Measurements from ENCODE around the gene PTPRE.
A peak's percentile ranks its signal among the peaks of the same experiment; 100 is the strongest.

PTPRE gene

DNA sequence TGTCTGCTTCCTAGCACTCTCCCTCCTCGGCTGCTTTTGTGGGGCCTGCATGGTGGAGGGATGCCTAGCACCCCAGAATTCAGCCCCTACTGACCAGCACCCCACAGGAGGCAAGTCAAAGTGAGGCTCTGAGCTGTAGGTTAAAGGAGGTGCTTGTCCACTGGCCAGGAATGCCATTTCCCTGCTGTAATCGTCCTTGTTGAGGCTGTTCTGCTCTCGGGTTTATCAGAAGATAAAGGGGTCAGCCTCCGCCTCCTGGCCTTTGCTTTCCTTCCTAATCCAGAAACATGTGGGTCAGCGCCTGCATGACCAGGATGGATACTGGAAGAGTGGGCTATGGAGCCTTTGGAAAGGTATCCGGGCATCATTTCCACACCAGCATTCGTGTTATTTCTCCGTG lies 120.4 kb downstream of the PTPRE start:
- no peak for DNase-seq (ENCODE audit: low spot score)

DNA sequence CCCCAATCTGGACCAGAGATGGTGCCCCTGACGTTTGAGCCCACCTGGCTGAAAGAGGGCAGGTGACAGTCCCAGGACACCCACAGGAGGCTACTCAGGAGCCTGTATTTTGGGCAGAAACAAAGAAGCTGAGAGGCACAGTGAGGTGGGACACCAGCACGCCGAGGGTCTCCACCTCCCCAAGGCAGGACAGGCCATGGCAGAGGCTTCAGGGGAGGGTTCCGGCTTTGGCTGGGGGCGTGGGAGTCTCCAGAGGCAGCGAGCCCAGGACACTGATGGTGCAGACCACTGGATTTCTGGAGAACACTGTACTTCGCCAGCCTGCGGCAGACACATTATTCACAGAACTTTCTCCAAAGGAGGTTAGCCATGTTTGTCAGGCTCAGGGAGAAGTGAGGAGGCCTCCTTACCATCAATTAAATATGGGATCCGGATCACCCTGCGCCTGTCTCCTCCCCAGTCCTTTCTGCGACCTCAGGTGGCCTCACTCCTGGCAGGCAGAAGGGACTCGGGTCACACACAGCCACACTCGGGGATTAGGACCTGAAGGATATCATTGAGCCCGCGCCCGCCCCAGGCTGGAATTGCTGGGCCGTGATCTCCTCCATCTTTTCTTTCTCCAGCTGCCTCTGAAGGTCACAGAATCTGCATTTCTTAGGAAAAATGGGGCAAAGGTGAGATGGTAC lies 121.1 kb downstream of the PTPRE start:
- no peak for DNase-seq (ENCODE audit: low spot score)

DNA sequence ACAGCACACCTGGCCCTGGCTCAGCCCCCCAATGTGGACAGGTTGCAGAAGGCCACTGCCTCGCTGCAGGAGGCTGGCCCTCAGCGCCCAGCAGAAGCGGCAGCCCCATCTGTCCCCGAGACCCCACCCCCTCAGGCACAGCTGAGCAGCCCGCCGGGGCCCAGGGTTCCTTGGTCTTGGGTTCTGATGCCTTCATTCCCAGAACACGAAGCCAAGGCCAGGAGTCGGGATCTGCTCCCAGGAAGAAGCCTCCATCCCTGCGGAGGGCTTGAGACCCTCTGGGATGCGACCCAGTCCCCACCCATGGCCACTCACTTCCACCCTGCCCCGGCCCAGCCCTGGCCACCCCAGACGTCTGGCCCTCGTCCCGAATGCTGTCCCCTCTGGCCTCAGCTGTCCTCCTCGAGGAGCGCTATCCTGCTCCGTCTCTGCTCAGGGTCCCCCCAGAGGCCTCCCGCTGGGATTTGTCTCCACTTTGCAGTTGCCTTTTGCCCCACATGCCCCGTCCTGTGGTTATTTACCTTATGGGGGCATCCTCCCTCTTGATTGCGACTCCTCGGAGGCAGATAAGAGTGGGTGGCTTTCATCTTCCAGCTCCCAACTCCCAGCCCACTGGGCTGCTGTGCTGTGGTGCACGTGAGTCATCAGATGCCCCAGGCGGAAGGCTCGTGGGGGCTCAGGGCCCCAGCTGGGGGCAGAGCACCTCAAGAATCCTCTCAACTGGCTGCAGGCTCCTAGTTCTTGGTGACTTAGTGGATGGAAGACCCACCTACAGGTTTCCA lies 121.8 kb downstream of the PTPRE start:
- DNase-seq (ENCODE audit: low spot score) = no peak

DNA sequence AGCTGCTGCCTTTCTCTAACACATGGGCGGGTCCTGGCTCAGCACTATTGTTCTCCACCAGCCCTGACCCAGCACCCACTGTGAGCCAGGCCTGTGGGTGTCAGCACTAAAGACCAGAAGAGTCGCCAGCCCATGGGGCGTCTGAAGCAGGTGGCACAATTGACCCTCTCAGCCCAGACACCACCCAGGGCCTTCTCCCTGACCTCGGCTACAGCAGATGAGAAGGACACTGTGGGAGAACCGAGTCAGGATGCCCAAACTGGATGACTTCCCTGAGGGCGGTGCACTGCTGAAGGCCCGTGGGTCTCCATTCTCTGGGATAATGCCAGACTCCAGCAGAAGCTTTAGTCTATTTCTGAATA lies 122.4 kb downstream of the PTPRE start:
- DNase-seq (ENCODE audit: low spot score) = no peak

DNA sequence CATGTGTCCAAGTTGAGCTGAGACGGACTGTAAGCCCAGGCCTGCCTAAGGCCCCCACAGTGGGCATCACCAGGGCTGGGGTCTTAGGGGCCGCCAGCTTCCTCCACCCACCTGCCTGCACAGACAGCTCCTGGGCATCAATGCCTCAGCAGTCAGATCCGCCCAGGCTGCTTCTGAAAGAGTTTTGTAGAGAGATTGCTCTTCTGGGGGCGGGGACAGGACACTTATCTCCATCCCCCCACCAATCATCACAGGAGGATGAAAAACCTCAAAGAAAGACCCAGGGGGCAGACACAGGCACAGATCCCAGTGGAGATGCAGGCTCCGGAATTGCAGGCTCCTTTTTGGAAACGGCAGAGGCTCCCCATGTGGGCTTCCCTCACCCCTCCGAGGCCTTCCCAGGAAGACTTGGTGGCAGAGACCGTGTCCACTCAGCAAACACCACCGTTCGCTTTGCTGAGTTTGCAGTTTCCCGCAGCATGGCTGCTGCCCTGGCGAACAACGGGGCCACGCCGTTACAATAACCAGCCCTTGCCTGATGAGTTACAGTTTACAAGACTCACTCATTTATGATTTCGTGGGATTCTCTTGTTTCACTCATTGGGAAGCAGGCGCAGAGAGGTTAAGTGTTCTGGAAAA lies 122.9 kb downstream of the PTPRE start:
- DNase-seq (ENCODE audit: low spot score) = no peak

DNA sequence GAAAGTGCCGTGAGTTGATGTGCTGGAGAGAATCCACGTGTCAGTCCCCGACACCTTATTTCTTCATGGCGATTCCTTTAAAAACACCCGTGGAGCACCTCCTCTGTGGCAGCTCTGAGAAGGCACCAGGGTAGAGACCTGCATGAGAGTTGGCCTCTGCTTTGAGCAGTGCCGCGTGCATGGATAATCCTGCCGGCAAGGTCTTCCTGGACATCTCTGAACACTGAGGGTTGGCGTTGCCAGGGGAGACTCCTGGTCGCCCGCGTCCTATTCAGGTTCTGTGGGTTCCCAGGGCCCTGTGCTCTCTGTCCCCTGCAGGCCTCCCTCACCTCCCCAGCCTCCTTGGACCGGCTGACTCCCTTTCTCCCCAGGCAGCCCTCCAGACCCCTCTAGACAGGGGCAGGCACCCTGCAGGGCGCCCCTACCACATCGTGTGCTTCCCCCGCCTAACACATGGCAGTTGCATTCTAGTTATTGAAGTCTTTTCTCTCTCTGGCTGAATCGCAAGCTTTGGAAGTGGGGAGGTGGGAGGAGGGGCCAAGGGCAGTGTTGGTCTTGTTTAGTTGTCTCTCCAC lies 123.7 kb downstream of the PTPRE start:
- DNase-seq (ENCODE audit: low spot score) = no peak

DNA sequence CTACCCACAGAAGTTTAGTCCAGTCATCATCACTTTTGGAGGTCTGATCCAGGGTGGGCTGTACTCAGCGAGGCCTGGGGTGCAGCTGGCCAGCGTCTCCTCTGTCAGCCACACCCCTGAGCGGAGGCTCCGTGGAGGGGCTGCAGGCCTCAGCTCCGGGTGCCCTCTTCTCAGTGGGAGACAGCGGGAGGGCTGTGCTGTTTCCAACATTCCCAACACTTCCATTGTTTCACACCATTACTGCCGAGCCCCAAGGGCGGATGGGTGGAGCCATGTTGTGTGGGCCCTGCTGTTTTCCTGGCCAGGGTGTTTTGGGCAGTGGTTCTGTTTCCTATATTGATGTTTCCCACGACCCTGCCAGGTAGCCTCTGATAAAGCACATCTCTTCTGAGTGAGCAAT lies 124.3 kb downstream of the PTPRE start:
- DNase-seq (ENCODE audit: low spot score) = no peak

DNA sequence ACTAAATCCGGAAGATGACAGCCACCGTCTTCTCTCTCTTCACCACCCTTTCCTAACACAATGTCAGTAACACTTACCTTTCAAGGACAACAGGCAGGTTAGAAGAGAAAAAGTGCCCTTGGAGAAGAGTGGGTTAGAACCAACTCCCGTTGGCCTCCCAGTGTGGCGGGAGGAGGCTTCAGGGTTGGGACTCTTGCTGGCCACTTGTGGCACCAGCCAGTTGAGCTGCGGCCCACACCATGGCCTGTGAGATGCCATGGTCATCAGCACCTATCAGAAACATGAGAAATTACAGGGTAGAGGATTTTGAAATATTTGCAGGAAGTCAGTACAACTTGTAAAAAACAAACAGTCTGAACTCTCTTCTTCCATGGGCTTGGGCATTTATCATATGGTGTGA lies 125.6 kb downstream of the PTPRE start:
- no peak for DNase-seq (ENCODE audit: low spot score)

DNA sequence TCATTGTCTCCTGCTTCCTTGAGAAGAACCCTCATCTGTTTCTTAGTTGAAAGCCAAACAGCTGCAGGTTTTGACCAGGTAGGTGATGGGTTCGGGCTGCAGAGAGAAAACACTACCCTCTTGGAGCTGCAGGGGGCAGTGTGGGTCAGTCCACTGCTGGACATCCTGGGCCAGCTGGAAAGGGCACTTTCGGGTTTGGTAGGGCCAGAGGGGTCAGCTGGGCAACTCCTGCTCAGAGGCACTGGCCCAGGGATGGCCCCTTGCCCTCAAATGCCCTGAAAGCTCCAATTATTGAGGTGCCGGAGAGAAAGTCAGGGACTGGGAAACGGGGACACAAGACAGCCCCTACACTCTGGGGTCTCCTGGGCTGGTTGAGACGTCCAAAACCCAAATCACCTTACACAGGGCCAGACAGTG lies 128.7 kb downstream of the PTPRE start:
- DNase-seq (ENCODE audit: low spot score) = peak; percentile 27

DNA sequence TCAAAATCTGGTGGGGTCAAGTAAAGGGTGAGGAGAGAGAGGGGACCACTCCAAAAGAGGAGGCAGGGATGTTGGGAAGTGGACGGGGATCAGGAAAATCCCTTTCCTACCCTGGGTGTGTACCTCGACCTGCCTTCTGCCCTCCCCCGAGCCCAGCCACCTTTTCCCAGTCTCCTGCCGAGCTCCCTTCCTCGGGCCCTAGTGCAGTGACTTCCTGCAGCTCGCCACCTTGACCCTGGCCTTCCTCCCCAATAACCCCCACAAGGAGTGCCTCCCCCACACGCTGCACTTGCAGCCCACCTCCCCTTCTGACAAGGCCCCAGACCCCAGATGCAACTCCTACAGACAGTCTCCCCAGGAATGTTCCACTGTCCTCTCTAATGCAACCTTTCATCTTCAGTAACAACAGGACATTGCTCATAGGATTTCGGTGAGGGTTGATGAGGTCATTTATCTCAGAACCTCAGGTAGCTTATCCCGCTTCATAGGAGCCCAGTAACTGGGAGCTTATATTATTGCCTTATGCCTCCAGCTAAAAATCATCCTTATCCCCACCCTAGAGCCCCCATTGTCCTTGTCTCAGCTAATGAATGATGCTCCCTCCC lies 129.2 kb downstream of the PTPRE start:
- no peak for DNase-seq (ENCODE audit: low spot score)

DNA sequence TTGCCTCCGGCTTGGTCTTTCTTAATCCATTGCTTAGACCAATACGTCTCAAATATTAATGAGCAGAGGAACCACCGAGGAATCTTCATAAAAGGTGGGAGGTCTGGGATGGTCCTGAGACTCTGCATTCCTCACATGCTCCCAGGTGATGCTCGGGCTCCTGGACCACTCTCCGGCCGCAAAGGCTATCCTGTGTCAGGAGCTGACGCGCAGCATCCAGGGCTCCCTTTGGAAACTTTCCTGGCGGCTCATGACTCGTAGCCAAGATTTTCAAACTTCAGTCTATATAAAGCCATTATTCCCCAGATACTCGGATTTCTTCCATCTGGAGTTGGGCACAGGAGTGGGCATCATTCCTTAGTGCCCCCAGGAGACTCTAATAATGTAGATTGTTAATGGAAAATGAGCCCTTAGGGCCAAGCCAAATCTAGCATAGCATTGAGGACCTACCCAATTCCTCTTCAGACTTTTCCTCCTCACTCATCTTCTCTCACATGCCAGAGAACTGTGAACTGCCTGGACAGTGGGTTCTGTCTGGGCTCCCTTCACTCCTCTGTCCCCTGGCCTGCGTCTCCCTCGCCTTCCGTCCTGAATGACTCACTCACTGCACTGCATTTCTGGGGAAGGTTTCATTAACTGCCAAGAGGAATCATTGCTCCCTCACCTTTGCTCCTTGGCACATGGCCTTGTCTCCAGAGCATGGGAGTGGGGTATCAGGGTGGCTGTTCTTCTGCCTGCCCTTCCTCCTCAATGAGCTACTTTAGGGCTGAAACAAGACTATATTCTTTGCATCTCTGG lies 130.0 kb downstream of the PTPRE start:
- no peak for DNase-seq (ENCODE audit: low spot score)

DNA sequence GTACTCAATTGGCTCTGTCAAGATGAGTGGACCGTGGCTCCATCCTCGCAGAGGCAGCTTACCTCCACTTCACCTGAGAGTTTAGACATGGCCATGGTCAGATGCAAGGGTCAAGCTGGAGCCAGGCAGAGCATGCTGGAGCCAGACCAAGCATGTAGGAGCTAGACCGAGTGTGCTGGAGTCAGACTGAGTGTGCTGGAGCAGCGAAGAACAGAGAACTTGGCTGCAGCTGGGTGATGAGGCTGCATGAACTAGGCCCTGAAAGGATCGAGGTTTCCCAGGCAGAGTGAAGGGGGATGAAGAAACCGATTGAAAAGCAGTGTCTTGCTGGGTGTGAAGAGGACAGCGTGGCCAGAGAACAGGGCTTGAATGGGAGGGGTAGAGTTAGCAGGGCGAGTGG lies 133.2 kb downstream of the PTPRE start:
- no peak for DNase-seq (ENCODE audit: low spot score)

DNA sequence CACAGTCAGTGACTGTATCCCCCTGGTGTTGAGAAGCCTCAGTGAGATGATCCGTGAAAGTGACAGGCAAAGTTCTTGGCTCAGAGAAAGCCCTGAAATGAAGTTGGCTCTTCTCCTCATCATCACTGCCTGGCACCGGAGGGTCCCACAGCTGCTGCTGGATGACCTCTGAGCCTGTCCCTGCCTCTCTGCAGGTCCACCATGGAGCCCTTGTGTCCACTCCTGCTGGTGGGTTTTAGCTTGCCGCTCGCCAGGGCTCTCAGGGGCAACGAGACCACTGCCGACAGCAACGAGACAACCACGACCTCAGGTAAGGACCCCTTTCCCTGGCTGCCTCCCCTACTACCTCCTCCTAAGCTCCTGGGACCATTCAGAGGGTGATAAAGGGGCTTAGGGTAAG lies 133.8 kb downstream of the PTPRE start:
- DNase-seq (ENCODE audit: low spot score) = no peak

DNA sequence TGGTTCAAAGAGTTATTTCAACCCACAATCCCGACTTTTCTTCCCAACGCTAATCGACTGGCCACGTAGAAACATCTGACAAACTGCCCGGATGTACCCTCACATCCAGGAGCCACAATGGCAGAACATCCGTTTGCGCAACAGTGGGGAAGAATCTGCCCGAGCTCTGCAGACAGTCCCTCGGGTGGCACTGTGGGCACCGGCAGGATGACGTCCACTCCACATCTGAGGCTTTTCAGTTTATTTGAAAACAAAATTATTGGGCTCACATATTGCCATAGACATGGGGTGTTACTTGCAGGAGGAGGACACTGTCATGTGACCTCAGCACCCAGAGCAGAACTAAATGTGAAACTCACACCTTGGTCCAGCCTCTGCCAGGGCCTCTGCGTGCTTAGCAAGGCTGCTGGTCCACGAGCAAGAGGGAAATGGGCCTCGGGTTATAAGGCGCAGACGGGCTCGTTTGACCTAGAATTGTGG lies 135.3 kb downstream of the PTPRE start:
- no peak for DNase-seq (ENCODE audit: low spot score)

DNA sequence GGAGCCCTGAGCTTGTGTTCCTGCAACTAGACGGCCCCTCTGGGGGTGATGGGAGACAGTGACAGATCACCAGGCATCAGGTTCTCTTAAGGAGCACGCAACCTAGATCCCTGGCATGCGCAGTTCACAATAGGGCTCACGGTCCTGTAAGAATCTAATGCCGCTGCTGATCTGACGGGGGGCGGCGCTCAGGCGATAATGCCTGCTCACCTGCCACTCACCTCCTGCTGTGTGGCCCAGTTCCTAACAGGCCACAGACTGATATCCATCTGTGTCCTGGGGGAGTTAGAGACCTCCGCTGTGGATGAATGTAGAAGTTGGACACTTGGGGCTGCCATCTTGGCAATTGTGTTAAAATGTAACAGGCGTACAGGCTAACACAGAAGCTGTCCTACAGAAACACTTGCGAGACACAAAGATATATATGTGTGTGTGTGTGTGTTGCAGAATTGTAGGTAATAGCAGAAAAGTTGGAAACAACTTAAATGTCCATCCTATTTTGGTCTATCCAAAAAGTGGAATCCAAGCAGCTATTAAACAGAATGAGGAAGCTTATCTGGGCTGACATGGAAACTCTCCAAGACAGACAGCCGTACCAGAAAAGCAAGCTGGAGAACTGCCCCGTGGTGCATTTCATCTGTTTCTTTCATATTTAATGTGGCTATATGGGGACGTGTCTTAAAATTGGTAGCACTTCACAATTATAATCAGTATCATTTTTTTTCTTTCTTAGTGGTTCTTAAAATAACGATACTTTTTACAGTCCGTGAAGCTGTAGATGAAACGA lies 136.5 kb downstream of the PTPRE start:
- no peak for DNase-seq (ENCODE audit: low spot score)

DNA sequence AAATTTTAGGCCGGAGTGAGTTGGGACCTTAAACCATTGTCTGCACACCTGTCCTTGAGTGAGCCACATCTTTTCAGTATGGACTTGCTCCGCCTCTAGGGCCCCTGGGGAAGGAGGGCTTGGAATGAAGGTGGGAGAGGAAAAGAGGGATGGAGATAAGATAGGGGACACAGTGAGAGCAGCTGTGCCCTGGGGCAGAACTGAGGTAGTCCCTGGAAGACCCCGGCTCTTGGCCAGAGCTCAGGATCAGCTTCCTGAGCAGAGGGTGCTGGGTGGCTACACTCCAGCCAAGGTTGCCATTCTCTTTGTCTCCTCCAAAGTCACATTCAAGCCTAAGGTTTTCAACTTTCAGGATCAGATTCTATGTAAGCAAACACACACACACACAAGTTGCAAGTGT lies 137.3 kb downstream of the PTPRE start:
- no peak for DNase-seq (ENCODE audit: low spot score)

DNA sequence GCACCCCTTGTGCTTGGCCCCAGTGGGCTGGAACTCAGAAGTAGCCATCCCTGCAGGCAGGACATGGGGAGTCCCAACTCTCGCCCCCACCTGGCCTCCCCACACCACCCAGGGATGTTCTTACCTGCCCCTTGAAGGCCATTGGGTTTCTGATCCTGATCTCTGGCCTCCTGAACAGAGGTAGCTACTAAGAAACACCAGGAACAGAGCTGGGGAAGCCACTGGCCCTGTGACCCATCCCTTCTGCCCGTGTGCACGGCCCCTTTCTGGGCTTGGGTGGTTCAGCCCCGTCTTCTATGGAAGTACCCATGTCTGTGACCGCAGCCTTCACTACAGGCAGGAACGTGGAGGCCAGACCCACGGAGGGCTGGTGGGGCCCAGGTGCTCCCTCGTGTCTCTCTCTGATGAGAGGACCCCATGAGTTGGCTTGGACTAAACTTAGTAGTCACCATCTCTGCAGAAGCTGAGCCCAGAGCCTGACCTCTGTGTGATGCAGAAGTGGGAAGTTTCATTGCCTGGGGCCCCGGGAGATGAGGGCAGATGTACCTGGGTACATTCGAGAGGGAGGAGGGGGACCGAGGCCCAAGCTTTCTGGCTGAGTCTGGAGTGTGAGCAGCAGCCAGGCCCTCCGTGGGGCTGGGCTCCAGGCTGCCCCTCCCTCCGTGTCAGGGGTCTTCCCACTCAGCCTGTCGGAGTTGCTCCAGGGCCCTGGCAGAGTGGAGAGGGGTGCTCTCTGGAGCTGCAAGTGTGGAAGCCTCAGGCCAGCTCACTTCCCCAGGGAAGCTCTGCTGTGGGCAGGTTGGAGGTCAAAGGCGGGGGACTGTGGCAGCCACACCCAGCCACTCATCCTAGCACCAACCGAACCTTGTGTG lies 138.3 kb downstream of the PTPRE start:
- no peak for DNase-seq (ENCODE audit: low spot score)

DNA sequence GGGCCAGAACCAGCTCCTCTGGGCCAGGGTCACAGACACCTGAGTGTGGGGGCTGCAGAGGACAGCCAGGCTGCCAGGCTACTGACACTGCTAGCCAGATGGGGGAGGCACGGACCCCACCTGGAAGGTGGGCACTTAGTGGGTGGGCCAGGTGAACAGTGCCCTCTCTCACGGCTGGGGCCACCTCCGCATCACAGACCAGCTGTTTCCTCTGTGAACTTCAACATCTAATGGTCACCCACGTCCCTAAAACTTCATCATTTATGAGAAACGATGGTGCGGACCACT lies 138.9 kb downstream of the PTPRE start:
- DNase-seq (ENCODE audit: low spot score) = no peak

DNA sequence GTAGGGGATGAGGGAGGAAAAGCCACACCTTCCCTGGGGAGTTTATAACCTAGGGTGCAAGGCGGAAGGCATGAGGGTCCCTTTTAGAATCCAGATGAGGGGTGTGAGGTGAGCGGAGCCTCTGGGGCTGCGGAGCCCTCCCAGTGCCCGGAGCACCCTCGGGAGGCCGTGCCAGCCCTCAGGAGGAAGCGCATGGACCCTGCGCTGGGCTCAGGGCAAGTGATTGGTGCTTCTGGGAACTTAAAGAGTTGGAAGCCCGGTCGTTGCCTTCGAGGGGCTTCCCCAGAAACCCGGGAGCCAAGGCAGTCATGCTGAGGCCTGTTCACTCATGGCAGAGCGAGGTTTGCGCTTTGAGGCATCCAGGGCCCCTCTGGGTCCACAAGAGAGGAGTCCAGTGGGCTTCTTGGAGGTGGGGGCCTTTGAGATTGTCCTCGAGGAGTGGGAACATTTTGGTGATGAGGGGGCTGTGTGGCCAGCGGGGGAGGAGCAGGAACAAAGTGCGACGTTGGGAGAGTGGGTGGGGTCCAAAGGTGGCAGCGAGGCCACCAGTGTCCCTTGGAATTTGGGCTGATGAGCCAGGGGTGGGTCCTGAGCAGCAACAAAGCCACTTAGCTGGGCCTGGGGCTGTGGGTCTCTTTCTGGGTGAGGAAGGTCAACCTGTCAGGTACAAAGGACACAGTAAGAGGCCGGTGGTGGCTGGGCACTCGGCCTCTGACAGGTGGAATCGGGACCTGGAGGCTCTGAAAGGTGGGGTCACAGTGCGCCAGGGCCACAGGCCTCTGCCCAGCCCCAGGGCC lies 139.5 kb downstream of the PTPRE start:
- DNase-seq (ENCODE audit: low spot score) = no peak

All from hematopoietic multipotent progenitor cell treated with erythropoietin and hydrocortisone succinate and interleukin-3 and kit ligand, for 17 days (in vitro differentiated cells).